ENCODE data around the gene FAAP20. TPM values are rescaled to one million over a fixed set of nuclear protein-coding genes. Genes with fewer than 3 reads are reported as not detected.

Gene FAAP20
- total RNA-seq, 1 donor from 2014 or later: 38.3 TPM

GRCh38 chr1:2182376-2182775 lies 12.2 kb downstream of the FAAP20 start:
- Histone ChIP-seq H3K27ac (no peak overlapping the region), H3K4me3 (no peak overlapping the region), H3K36me3 (peaks cover 4 to 28% of the 10 kb centered on the region in 2 donors), H3K27me3 (no peaks in the 10 kb centered on the region), H3K9me3 (no peaks in the 10 kb centered on the region), H3K4me1 (no peaks in the 10 kb centered on the region)
- no peak for DNase-seq (ENCODE audit: low spot score in 2 of 2)
- TF ChIP-seq CTCF (IDR thresholded peaks at IDR 0.05): no peak
- intact Hi-C loops (cut with DNase I): no loop called here

GRCh38 chr1:2181752-2182151 lies 12.8 kb downstream of the FAAP20 start:
- Histone ChIP-seq H3K27me3 (no peaks in the 10 kb centered on the region), H3K4me3 (no peak overlapping the region)

GRCh38 chr1:2181271-2181670 lies 13.3 kb downstream of the FAAP20 start:
- Histone ChIP-seq H3K27ac (no peak overlapping the region), H3K36me3 (peaks cover 4 to 25% of the 10 kb centered on the region in 2 donors), H3K9me3 (no peaks in the 10 kb centered on the region), H3K4me1 (no peaks in the 10 kb centered on the region), H3K27me3 (no peaks in the 10 kb centered on the region), H3K4me3 (no peak overlapping the region)
- TF ChIP-seq CTCF (IDR thresholded peaks at IDR 0.05): no peak
- intact Hi-C loops (cut with DNase I): no loop called here
- DNase-seq (ENCODE audit: low spot score in 2 of 2): no peak

More at GRCh38 chr1:2181752-2182151, 12.8 kb downstream of the FAAP20 start:
- DNase-seq (ENCODE audit: low spot score in 2 of 2): no peak
- TF ChIP-seq CTCF (IDR thresholded peaks at IDR 0.05): no peak
- Histone ChIP-seq H3K9me3 (no peaks in the 10 kb centered on the region), H3K4me1 (no peaks in the 10 kb centered on the region), H3K36me3 (peaks cover 4 to 28% of the 10 kb centered on the region in 2 donors), H3K27ac (no peak overlapping the region)
- intact Hi-C loops (cut with DNase I): no loop called here

GRCh38 chr1:2180297-2181245 lies 14.0 kb downstream of the FAAP20 start:
- intact Hi-C loops (cut with DNase I): no loop called here
- H3K27ac ChIP-seq: no peak overlapping the region

GRCh38 chr1:2179283-2180013 lies 15.1 kb downstream of the FAAP20 start:
- Histone ChIP-seq H3K4me1 (no peaks in the 10 kb centered on the region), H3K27ac (no peak overlapping the region), H3K9me3 (no peaks in the 10 kb centered on the region), H3K36me3 (peaks cover 0 to 7% of the 10 kb centered on the region in 2 donors), H3K27me3 (no peaks in the 10 kb centered on the region), H3K4me3 (no peak overlapping the region)
- DNase-seq (ENCODE audit: low spot score in 2 of 2): no peak
- intact Hi-C loops (cut with DNase I): no loop called here
- TF ChIP-seq CTCF (IDR thresholded peaks at IDR 0.05): no peak

More at GRCh38 chr1:2180297-2181245, 14.0 kb downstream of the FAAP20 start:
- DNase-seq (ENCODE audit: low spot score in 2 of 2): no peak
- Histone ChIP-seq H3K4me3 (no peak overlapping the region), H3K36me3 (peaks cover 4 to 18% of the 10 kb centered on the region in 2 donors), H3K27me3 (no peaks in the 10 kb centered on the region), H3K9me3 (no peaks in the 10 kb centered on the region), H3K4me1 (no peaks in the 10 kb centered on the region)
- TF ChIP-seq CTCF (IDR thresholded peaks at IDR 0.05): no peak
